Activated CD4-positive, alpha-beta T cell treated with anti-CD3 and anti-CD28 coated beads, Interleukin-2, amount 50 U/mL, for 48 hours (primary cell): Measurements from ENCODE around the gene SMPD1.
A peak's percentile ranks its signal among the peaks of the same experiment; 100 is the strongest.

Experiments used
- DNase-seq, 2 experiments: peaks; one replicate each; pipeline ENCODE4 v3.0.0-alpha.2; 2020

SMPD1 gene

DNA sequence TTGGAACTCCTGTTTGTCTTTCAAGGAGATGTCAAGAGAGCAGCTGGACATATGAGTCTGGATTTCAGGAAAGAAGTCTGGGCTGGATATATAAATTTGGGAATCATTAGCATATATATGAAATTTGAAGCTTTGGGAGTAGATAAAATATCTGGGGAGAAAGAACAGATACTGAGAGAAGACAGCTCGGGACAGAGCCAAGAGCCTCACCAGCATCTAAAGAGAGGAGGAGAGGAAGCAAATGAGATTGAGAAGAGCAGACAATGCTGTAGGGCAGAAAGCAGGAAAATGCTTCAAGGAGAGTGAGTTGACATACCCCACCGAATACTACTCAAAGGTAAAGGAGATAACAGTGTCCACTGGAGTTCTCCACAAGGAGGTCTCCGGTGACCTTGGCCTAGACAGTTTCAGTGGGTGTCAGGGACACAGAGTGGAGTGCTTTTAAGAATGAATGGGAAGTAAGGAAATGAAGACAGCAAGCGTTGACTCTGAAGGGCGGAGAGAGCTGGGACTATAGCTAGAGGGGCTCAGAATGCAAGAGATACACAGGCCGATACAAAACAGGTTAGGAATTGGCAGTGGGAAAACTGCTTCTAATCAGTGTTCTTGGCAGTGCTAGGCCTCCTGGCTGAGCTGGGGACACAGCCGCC is 27.8 kb downstream of the SMPD1 start:
- DNase-seq, result no peak

DNA sequence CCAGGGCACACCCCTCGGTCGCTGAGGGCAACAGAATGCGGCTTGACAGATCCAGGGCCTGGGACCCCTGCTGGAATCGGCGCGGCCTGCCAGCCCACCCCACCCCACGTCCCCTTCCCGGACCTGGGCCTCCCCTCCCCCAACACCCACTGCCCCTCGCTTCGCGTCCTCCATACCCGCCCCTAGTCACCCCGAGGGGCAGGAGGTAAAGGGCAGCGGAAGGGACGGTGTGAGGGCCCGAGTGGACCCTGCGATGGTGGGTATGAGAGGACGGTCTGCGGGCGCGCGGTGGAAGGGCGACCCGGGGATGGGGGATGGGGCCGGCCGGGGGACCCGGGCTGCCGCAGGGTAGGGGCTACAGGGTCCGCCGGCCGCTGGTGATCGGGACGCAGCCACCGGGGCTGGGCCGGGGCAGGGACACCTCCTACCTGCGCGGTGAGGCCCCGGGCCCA is 28.3 kb downstream of the SMPD1 start:
- peak; percentile 23 to 29 for DNase-seq

DNA sequence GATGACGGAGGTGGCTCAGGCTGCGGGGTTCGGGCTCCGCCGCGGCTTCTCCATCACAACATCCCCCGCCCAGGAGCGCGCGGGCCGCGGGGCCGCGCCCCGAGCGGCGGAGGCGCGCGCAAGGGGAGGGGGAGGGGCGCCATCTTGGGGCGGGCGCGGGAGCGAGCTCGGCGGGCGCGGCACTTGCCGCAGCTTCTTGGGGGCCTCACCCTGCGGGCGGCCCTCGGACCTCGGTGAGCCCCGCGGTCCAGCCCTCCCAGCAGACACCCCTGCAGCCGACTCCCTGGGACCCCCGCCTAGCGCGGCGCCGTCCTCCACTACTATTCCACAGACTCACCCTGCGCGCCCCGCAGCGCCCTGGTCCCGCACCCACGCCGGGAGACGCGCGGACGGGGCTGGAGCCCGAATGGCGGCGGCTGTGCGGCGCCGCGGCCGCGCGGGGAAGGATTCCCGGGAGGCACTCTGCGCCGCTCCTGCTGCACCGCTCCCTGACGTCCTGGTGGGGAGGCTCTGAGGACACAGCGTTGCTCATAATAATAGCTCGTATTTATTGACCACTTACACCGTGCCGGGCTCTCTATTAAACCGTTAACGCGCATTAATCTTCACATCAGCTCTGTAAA is 28.8 kb downstream of the SMPD1 start, which contains the start of gene APBB1:
TSS of gene APBB1 (minus strand) at position 86 of the 623 bp plus-strand sequence. CDS start 7,747 bp downstream, outside the sequence.
- DNase-seq, result peak; percentile 71 to 75

DNA sequence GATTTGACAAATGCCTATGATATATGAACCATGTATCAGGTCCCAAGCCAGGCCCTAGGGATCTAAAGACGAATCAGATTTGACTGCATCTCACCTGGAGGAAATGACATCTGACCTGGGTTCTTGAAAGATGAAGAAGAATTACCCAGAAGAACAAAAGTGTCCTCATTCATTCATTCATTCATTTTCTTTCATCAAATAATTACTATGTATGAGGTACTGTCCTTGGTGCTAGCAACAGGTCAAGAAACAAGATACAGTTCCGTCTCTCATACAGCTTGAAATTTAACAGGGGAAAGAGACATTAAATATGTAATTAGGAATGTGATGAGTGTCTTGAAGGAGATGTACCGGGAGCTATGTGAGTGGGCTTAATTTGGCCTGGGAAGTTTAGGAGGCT is 30.4 kb downstream of the SMPD1 start:
- DNase-seq, result no peak

DNA sequence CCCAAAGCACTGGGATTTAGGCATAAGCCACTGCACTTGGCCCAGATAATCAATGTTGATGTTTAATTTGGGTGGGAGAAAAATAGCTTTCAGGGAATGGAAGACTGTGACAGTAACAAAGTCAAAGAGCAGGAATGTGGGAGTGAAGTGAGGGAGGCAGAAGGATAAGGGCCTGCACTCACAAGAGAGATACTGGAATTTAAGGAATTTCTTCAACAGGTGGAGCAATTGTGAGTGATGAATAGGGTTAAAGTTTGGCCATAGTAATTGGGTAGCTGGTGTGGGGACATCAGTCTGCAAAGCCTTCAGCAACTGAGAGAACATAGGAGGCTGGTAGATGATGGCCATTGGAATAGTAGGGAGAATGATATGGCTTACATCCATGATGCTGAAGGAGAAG is 37.2 kb downstream of the SMPD1 start:
- DNase-seq, result no peak

DNA sequence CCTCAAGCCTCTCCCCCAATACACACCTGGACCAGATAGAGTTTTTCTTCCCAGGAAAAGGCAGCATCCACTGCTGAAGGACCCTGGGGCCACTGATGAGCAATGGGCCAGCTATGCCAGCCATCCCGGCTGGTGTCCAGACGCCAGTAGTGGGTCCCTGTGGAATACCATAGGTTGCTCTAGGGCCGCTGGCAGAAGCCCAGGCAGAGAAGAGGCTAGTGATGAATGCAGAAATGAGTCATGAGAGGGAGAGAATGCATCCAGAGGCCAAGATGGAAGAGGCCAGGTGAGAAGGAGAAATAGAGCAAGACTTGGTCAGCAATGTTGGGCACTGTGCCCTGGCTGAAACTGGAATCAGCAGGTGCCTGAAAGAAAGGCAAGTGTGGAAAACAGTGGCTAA is 41.6 kb downstream of the SMPD1 start:
- no peak for DNase-seq

DNA sequence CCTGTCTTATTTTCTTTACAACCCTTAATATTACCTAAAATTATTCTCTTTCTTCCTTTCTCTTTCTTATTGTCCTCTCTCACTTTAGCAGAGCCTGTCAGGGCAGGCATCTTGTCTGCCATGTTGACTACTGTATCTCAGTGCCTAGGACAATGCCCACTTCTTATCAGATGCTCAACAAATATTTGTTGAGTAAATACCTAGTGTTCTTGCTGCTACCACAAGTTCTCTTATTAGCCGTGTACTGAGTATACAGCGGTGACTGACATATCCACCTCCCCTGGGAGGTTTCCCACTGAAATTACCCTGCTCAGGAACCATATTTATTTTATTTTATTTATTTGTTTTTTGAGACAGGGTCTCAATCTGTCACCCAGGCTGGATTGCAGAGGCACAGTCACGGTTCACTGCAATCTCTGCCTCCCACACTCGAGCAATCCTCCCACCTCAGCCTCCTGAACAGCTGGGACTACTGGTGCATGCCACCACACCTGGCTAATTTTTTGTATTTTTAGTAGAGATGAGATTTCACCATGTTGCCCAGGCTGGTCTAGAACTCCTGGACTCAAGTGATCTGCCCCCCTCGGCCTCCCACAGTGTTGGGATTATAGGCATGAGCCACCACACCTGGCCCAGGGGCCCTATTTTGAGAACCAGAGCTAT is 43.9 kb downstream of the SMPD1 start:
- DNase-seq, result no peak

DNA sequence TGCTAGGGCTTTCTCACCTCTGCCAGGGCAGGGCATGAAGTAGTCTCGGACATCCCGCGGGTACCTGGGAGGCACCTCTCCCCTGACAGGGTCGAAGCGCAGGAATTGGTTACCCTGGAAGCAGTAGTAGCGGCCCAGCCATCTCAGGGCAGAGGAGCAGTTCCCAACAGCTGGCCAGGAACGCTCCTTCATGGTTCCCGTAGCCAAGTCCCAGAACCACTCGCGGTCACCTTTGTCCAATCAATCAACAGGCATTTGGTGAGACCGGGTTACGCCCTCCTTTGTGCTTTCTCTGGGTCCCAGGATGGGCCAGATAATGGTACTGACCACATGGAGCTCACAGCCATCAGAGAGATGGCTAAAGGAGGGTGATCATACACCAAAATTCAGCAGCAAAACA is 47.1 kb downstream of the SMPD1 start:
- no peak for DNase-seq

DNA sequence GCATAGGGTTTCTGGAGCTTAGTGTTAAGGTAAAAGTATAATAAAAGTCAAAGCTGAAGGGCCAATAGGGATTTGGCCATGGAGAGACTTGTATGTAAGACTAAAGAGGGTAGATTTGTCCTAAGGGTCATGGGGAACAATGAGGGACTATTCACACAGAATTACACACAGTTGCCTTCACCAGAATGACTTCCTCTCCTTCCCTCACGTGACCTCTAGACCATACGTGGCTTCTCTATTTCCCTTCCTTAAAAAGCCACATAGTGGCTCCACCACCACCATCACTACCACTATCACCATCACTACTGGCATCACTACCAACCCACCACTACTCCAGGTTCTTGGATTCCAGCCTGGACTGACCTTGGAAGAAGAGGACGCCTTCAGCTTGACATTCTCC is 47.7 kb downstream of the SMPD1 start:
- DNase-seq, result no peak

DNA sequence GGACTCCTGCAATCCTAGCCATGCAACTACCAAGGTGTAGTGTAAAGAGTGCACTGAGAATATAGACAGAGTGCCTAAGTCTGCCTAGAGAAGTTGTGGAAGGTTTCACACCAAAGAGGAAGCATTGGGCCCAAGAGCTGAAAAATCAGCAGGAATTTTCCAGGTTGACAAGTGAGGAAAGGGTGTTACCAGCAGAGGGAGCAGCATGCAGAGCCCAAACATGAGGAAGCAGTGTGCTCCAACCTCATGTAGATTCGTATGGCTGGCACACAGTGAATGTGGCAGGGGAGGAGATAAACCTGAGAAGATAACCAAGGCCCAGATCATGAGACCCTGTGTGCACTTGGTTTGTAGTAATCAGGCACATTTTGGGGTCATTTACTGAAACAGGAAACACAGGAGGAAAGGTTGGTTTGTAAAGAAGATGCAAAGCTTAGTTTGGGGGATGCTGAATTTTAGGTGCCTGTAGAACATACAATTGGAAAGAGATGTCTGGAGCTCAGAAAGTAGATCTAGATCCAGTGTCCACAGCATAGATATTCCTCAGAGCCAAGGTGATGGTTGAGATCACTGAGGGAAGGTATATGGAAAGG is 48.8 kb downstream of the SMPD1 start:
- peak; percentile 43 to 52 for DNase-seq

DNA sequence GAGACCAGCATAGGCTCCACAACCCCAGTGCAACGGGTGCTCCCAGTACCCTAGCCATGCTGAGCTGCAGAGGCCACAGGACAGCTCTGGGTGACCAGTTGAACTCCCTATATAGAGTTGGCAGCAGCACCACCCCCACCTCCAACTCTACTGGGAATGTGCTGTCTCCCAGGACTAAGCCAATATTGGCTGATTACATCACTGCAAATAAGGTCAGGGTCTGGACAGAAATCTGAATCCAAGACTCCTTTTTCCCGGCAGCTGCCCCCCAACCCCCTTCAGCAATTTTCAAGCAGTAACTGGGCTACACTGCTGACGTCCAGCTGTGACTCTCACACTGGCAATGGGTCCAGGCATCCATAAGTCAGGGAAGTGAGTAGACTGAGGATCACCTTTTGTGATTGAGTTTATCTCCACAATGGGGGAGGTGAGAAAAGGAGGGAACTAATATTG is 50.7 kb downstream of the SMPD1 start, which contains the start of gene HPX:
TSS of gene HPX (minus strand) at position 82 of the 453 bp plus-strand sequence. CDS start at position 58, 24 bp downstream.
- DNase-seq, result no peak

DNA sequence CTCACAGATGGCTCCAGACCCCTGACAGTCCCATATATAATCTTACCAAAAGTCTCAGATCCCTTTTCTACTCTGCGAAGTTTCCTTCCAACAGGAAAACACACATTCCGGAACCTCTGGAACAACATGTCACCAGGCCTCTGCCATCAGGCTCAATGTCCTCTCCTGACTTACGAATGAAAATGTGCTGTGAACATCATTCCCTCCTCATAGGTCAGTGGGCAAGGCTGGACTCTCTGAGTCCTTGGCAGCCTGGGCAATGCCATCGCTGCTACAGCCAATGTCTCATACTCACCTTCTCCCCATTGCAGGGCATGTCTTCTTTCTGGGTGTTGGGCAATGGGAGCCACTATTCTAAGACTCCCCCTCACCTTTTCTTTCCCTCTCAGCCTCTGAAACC is 52.2 kb downstream of the SMPD1 start:
- no peak for DNase-seq

DNA sequence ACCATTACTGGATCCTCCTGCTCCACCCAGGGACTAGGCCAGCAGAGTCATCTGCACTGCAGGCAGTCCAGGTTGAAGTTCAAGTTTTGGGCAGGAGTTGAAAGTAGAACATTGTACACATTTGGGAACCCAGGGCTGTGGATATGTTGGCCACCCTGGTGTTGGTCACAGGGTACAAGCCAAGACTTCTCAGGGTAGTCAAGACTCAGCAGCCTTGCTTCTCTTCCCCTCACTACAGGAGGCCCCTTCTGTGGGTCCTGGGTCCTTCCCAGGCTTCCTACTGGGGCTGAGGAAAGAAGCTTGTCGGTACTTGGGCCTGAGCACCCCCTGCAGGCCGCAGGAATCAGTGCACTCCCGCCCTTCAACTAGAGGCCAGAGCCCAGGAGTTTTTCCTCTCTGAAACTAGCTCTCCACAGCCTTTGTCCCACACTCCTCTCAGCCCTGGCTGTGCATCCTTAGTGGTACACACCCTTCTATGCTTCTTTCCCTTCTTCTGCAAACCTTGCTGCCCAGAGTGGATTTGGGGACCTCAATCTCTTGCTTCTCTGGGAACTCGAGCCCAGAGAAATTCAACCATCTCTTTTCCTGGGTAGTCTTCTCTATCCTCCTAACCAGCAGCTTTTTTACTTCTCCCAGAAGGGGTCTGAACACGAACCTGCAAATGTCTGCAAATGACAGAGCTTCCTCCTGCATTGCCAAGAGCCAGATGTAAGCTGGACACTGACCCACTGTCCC is 53.2 kb downstream of the SMPD1 start:
- DNase-seq, result peak; percentile 51 to 68
